HTR-8/SVneo (cell line): ENCODE data around the gene FASN.
"Not testable (repeated sequence)": the region's sequence is repeated elsewhere in the genome, so short reads cannot be mapped to it uniquely, and the experiment has no call there.

Experiments used
- DNase-seq: peaks from one replicate; pipeline ENCODE4 v3.0.0; 2011; ENCODE audit warnings: low spot score, mixed read lengths; ENCODE audit not compliant: insufficient read length
- FAIRE-seq: peaks from 2 replicates; lab custom pipeline; 2011; peaks lifted over from hg19 to GRCh38; lab: Jason Lieb, UNC

FASN gene

DNA sequence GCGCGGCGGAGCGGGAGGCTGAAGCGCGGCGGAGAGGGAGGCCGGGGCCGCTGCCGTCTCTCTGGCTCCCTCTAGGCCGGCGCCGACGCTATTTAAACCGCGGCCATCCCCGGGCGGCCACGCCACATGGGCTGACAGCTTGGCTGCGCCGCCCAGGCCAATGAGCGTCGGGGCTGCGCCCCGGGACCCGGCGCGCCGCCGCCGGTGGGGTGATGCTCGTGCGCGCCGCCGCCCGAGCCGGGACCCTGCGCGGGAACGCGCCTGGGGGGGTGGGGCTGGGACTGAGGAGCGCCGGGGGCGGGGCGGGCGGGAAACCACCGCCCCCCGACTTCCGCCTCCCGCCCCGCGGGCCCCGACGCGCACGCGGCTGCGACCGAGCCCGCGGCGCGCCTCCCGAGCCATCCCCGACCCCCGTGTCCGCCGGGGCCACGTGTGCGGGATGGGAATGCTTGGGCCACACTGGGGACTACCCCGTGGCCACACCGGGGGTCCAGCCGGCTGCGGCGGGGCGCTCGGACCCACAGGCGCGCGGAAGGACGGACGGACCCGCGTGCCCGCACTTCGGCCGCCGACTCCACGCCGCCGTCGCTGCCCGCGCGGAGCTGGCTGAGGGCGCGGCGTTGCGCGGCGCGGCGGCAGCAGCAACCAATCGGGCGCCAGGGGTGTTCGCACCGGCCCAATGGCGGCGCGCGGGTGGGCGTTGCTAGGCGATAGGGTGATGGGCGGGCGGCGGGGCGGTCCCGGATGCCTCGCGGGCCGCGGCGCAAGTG is at the start of gene FASN:
TSS of gene FASN (minus strand) at position 68 of the 770 bp plus-strand sequence. CDS start 1,791 bp downstream, outside the sequence.
- peak; percentile 100 for DNase-seq
- peak; percentile 94 for FAIRE-seq

DNA sequence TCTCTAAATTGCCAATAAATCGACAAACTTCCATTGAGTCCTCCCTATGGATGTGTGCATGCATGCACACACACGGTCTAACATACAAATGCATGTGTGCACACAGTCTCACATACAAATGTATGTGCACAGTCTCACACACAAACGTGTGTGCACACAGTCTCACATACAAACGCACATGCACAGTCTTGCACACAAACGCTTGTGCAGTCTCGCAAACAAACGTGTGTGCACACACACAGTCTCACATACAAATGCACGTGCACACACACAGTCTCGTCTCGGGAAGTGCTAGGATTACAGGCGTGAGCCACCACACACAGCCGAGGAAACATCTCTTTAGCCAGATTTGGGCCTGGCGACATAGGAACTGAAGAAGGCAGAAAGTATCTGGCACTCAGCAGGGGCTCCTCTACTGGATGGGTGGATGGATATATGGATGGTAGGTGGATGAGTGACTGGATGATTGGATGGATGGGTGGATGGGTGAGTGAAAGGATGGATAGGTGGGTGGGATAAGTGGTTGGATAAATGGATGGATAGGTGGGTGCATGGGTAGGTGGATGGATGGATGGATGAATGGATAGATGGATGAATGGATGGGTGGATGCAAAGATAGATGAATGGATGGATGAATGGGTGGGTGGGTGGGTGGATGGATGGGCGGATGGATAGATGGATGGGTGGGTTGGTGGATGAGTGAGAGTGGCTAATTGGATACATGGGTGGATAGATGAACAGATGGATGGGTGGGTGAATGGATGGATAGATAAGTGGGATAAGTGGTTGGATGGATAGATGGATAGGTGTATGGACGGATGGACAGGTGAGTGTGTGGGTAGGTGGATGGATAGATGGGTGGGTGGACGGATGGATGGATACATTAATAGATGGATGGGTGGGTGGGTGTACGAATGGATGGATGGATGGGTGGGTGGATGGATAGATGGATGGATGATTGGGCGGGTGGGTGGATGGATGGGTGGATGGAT is 48.9 kb upstream of the FASN start:
- DNase-seq (no peak), FAIRE-seq (peak; percentile 83)

DNA sequence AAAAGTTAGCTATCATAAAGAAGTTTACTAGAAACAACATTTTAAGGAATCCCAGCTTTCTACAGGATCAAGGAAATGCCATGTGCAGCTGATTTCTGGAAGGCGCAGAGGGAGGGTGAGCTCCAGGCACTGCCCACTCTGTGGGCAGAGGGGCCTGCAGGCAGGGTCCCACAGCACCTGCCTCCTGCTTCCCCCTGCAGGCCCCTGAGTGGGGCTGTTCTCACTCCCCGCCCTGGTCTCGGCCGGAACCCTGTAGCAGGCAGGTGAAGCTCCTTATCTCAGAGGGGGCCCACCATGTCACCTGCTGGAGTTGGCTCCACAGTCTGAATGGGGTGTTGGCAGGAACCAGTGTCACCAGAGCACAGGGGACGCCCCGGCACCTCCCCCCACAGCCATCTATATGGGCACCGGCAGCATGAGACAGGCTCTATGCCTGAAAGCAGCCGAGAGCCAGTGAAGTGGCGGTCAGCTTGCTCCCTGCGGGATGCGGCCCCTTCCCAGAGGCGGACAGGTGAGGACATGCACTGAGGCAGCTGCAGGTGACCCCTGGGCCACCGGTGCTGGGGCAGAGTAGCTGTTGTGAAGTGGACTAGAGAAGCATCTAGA is 47.6 kb upstream of the FASN start:
- no peak for DNase-seq
- no peak for FAIRE-seq

DNA sequence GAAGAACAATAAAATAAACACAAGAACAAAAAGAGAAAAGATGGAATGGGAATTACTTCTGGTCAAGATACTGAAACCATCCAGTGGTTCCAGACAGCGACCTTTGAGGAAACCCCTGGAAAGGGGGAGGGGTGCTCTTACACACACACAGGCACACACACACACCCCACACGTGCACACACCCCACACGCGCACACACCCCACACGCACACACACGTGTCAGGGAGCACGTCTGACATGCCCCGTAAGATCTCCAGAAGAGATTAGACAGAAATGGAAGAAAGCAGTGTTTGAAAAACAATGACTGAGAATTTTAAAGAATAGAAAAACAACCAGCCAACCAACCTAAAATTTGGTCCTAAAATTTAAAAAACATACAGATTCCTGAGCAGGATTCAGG is 45.3 kb upstream of the FASN start:
- no peak for DNase-seq
- no peak for FAIRE-seq

DNA sequence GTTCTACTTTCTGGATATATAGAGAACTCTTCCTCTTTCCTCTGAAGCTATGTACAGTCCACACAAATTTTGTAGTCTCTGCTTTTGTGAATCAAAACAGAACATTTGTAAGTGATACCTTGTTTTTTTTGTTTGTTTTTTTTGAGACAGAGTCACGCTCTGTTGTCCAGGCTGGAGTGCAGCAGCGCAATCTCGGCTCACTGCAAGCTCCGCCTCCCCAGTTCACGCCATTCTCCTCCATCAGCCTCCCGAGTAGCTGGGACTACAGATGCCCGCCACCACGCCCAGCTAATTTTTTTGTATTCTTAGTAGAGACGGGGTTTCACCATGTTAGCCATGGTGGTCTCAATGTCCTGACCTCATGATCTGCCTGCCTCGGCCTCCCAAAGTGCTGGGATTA is 41.9 kb upstream of the FASN start:
- FAIRE-seq, DNase-seq: not testable (repeated sequence)

DNA sequence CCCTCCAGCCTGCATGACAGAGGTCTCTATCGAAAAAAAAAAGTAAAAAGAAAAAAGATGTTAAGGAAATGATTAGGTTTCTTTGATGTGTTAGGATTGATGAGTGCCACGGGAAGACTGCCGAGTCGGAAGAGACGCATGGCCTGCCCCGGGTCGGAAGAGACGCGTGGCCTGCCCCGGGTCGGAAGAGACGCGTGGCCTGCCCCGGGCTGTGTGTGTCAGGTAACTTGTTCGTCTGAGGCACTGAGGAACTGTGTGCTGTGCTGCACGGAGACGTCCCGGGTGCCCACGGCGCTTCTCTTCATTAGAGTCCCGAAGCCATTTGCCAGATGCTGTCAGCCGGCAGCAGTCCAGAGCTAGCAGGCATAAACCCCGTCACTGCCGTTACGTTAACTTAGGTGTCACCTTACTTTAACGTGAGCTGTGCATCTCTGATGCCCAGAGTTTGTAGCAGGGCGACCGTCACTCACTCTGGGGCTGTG is 40.5 kb upstream of the FASN start:
- FAIRE-seq (no peak), DNase-seq (no peak)

DNA sequence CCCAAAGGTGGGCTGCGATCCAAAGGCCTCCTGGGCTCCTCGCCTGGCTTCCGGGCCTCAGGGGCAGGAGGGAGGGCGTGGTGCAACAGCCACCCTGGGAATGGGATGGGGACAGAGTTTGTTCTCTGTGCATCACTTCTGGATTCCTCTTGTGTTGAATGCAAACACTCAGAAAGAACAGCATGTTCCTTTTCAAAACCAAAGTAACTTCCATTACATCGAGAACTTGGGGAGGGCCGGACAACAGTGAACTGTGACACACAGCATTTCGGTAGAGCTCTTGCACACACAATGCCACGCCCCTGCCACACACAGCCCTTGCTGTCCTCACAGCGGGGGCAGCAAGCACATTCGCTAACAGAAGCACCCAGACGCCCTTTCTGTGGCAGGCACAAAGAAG is 36.1 kb upstream of the FASN start:
- DNase-seq (no peak), FAIRE-seq (no peak)

DNA sequence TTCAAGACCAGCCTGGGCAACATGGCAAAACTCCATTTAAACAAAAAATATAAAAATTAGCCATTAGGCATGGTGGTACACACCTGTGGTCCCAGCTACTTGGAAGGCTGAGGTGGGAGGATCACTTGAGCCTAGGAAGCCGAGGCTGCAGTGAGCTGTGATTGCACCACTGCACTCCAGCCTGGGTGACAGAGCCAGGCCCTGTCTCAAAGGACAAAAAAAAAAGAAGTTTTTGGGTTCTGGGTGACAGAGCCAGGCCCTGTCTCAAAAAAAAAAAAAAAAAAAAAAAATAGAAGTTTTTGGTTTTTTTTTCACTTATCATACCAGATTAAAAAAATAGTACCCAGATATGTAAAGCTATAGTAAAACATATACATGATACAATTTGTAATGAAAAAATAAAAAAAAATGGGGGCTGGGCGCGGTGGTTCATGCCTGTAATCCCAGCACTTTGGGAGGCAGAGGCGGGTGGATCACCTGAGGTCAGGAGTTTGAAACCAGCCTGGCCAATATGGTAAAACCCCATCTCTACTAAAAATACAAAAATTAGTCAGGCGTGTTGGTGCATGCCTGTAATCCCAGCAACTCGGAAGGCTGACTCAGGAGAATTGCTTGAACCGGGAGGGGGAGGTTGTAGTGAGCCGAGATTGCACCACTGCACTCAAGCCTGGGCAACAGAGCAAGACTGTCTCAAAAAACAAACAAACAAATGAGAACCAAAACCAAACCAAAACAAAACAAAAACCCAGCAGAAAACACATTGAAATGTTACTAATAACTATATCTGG is 35.3 kb upstream of the FASN start:
- DNase-seq, FAIRE-seq: not testable (repeated sequence)

DNA sequence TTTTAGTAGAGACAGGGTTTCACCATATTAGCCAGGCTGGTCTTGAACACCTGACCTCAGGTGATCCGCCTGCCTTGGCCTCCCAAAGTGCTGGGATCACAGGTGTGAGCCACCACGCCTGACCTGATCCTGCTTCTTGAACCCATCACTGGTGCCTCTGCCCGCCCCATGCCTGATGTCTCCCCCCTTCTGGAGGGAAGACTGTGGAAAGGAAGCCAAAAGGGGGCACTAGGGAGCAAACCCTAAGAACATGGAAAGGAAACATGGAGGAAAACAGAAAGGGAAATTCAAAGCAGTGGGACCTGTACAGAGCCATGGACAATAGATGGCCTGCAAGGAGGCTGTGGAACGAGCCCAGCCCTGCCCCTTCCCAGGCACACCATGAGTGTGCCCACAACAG is 31.1 kb upstream of the FASN start:
- DNase-seq (no peak), FAIRE-seq (no peak)

DNA sequence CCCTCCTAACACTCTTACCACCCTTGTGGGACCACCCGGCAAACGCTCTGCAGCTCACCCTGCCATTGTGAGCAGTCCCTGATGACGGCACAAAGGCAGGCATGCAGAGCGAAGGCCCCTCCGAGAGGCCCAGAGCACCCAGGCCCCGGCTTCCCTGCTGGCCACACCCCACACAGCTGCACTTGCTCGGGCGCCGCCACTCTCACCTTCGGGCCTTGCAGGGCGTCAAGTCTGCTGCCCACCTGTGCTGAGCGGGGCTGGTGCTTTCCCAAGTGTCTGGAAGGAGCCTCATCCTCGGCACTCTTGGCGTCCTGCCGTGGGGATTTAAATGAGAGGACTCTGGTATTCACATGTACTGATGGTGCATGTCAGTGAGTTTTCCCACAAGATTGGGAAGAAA is 30.3 kb upstream of the FASN start:
- DNase-seq (no peak), FAIRE-seq (no peak)

DNA sequence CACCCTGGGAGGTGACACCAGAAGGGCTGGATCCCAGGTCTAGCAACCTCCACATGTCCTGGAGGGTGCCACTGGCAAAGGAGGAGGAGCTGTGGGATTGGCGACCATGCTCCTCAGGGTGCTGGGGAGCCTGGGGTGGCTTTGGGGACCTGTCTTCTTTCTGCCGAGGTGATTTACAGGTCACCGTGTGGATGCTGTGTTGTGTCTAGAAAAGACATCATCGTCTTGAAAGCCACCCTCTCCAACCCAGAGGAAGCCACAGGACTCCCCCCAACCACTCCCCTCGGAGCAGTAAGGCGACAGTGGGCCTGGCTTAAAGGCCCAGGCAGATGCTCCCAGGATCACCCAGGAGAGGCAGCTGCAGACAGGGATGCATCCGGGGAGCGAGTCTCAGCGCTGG is 29.7 kb upstream of the FASN start:
- no peak for FAIRE-seq

DNA sequence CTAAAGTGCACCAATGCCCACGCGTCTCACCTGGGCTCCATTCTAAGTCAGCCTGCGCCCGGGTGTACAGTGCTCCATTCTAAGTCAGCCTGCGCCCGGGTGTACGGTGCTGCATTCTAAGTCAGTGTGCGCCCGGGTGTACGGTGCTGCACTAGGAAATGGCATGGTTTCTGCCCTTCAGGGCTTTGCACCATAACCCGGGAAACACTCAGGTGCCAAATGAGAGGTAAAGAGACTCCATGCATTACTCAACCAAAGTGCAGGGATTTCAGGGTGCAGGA is 29.2 kb upstream of the FASN start:
- FAIRE-seq (no peak), DNase-seq (no peak)

More for the DNA sequence above, 29.7 kb upstream of the FASN start:
- no peak for DNase-seq

DNA sequence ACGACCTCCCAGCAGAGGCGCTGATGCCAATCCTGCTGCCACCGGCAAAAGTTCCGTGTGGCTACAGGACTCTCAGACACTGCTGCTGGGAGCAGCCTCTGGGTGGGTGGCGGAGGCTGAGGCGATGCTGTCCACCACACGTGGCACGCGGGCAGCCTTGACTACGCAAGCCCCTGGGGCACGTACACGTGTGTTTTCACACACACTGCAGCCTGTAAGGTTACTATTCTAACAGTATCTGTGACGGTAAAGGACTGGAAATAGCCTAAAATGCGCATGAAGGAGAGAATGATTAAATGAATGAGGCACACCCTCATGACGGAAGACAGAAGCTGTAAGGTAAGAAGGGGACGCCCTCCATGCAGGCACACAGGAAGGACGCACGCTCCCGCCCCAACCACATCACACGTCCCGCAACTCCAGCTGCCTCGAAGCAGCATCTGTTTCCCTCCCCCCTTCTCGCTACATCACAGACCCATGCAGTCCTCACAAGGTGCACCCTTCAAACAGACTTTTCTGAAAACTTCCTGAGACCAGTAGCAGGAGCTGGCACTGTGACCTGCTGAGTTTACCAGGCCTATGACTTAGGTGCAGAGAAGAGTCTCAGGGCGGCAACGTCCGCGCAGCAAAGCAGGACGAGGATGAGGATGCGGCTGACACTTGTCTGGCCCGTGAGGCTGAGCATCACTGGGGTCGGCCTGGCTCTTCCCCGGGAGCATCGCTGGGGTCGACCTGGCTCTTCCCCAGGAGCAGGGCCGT is 28.7 kb upstream of the FASN start:
- FAIRE-seq (no peak), DNase-seq (no peak)

DNA sequence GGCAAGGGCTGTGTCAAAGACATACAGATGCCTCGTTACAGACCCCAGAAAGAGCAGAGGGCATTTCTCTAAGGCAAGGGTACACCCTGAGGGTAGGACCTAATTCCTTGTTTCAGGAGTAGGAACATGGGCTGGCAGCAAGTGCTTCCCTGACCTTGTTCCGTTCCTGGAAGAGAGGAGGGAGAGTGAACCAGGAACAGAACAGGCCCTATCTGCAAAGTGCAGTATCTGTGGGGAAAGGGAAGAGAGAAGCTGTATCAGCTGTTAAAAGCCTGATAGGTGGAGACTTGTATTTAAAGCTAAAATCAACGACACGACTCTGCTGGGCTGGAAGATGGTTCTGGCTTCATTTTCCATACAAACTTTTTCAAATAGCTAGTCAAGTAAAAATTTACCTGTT is 26.1 kb upstream of the FASN start:
- FAIRE-seq, result no peak
- DNase-seq, result no peak

DNA sequence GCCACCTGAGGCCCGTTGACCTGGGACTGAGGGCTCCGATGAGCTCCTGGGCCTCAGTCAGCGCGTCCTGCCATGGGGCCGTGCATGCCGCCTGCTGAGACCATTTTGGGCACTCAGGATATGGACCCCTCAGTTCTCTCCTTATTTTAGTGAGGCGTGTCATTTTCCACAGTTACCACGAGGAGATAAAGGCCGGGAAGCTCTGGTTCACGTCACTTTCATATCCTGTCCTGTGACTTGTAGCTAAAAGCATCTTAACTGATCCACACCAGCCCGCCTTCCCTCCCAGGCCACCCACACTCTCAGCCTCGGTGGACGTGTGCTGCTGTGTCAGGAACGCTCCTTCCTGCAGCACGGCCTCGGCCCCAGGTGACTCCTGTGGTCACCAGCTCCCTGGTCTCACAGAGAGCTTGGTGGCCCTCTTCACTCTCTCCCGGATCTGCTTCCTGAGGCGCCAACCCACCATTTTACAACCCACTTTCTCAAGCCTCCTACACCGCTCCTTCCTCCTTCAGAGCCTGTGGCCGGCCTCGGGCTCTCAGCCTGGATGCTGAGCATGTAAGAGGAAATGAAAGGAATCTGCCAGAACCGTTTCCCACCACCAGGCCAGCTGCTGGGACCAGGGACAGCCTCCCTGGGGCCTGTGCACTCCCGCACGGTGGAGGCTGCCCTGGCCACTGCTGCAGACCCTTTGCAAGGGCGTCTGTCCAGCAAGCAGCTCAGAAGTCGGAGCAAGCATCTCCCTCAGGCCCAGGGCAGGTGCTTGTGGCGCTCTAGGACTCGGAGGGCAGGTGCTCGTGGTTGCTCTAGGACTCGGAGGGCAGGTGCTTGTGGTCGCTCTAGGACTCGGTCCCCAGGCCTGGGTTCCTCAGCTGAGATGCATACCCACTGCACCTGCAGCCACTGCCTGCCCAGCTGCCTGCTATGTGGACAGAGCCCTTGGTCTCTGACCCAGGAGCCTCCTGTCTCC is 23.9 kb upstream of the FASN start:
- no peak for DNase-seq
- no peak for FAIRE-seq

DNA sequence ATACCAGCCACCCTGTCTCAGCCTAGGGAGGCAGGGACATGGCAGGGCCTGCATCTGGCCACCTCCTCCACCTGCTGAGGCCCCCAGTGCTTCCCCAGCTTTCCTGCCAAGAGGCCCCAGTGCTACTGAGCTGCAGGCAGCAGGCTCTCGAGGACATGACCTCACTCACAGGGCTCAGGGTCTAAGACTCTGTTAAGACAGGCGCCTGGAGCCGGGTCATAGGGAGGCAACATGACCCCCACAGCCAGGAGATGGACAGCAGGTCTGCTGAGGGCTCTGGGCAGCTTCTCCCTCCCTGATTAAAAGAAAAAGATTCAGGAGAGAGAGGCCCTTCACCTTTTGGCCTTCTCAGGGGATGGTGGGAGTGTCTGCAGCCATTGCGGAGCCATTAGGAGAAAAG is 23.2 kb upstream of the FASN start:
- no peak for FAIRE-seq
- no peak for DNase-seq

DNA sequence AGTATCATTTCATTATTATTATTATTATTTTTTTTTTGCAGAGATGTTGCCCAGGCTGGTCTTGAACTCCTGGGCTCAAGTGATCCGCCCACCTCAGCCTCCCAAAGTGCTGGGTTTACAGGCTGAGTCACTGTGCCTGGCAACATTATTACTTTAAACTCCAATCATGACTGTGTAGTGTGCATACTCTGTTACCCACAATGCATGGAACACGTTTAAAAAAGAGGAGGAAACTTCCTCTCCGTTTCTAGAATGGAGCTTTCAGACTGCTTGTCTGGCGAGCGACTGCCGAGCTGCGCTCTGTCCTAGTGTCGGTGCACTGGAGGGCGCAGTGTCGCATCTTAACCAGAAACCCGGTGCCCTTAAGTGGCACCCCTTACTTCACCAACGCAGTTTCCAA is 22.1 kb upstream of the FASN start:
- FAIRE-seq (no peak), DNase-seq (no peak)

DNA sequence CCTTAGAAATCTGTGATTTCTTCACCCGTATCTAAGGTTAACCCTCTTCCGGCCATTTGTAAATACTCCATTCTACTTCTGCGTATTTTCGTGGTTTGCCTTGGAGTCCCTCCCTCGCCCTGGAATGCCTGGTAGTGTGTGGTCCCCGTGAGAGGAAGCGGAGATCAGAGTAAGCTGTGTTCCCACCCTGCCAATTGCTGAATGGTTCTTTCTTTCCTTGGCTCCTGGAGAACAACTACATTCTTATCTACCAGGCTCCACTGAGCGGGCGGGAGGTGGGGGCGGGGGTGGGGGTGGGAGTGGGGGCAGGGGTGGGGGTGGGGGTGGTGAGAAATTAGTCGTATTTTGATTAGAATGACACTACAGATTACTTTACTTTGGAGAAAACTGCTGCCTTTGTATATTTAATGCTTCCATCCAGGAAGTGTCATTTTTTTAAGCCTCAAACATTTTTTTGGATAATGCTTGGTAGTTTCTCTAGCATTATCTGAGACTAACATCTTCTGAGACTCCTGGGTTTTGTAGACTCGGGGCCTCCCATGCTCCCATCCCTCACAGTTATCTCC is 20.9 kb upstream of the FASN start:
- FAIRE-seq (no peak), DNase-seq (no peak)
